Endometrium (tissue), 2 donors: ENCODE results near the gene TMEM120B.
"Not testable (repeated sequence)": the region's sequence is repeated elsewhere in the genome, so short reads cannot be mapped to it uniquely, and the experiment has no call there.

Experiments used
- FAIRE-seq: peaks from 2 replicates; lab custom pipeline; 2012; peaks lifted over from hg19 to GRCh38; lab: Jason Lieb, UNC
- donor health status: control.
- donor health status: control.

TMEM120B gene

GRCh38 chr12:121748571-121749265 is 36.2 kb downstream of the TMEM120B start:
- FAIRE-seq: peak; percentile 97

- no peak for FAIRE-seq
Observed at GRCh38 chr12:121749267-121749666, 36.7 kb downstream of the TMEM120B start.

GRCh38 chr12:121750507-121750955 is 38.0 kb downstream of the TMEM120B start:
- FAIRE-seq: no peak

- FAIRE-seq: no peak
Observed at GRCh38 chr12:121751034-121751433, 38.5 kb downstream of the TMEM120B start.

- FAIRE-seq: no peak
Observed at GRCh38 chr12:121751749-121752351, 39.3 kb downstream of the TMEM120B start.

GRCh38 chr12:121753844-121754264 is 41.3 kb downstream of the TMEM120B start:
- no peak for FAIRE-seq

GRCh38 chr12:121754836-121755235 is 42.3 kb downstream of the TMEM120B start:
- FAIRE-seq: no peak

GRCh38 chr12:121755591-121755990 is 43.0 kb downstream of the TMEM120B start:
- FAIRE-seq: no peak

- FAIRE-seq: not testable (repeated sequence)
Observed at GRCh38 chr12:121758536-121758935, 46.0 kb downstream of the TMEM120B start.

- no peak for FAIRE-seq
Observed at GRCh38 chr12:121762269-121762668, 49.7 kb downstream of the TMEM120B start.

- FAIRE-seq: no peak
Observed at GRCh38 chr12:121764808-121765207, 52.3 kb downstream of the TMEM120B start.

- FAIRE-seq: peak; percentile 92
Observed at GRCh38 chr12:121765573-121765972, 53.0 kb downstream of the TMEM120B start.

GRCh38 chr12:121766290-121767039 is 53.9 kb downstream of the TMEM120B start:
- FAIRE-seq: no peak

GRCh38 chr12:121767525-121768016 is 55.0 kb downstream of the TMEM120B start:
- no peak for FAIRE-seq

- no peak for FAIRE-seq
Observed at GRCh38 chr12:121769297-121769830, 56.8 kb downstream of the TMEM120B start.

- no peak for FAIRE-seq
Observed at GRCh38 chr12:121769831-121770301, 57.3 kb downstream of the TMEM120B start.

- no peak for FAIRE-seq
Observed at GRCh38 chr12:121770388-121770787, 57.8 kb downstream of the TMEM120B start.

- FAIRE-seq: no peak
Observed at GRCh38 chr12:121770813-121771625, 58.5 kb downstream of the TMEM120B start.

GRCh38 chr12:121773011-121773777 is 60.6 kb downstream of the TMEM120B start:
- FAIRE-seq: no peak

GRCh38 chr12:121774968-121775474 is 62.5 kb downstream of the TMEM120B start:
- FAIRE-seq: no peak

GRCh38 chr12:121775501-121775900 is 62.9 kb downstream of the TMEM120B start:
- FAIRE-seq: no peak
